Measurements from ENCODE around the gene C4BPB. TPM values are rescaled to one million over a fixed set of nuclear protein-coding genes. Genes with fewer than 3 reads are reported as not detected.

C4BPB gene
- total RNA-seq, 4 donors from 2014 or later: not detected

GRCh38 chr1:207131163-207131562 is 42.5 kb downstream of the C4BPB start:
- TF ChIP-seq POLR2A (IDR thresholded peaks at IDR 0.05) (no peak), CTCF (IDR thresholded peaks at IDR 0.05) (no peak)
- Histone ChIP-seq H3K27me3 (no peaks in the 10 kb centered on the region), H3K27ac (no peak overlapping the region), H3K4me3 (replicated peaks in 1 of 3) (no peak overlapping the region), H3K36me3 (no peaks in the 10 kb centered on the region), H3K4me1 (no peaks in the 10 kb centered on the region), H3K9me3 (no peaks in the 10 kb centered on the region)
- no peak for DNase-seq
- 81 to 89% methylated on average over 4 of the region's 4 CpGs for WGBS, 2 donors
- intact Hi-C loops (cut with DNase I): no loop called here

GRCh38 chr1:207134581-207134980 is 45.9 kb downstream of the C4BPB start:
- H3K4me3 ChIP-seq (replicated peaks in 1 of 3): no peak overlapping the region
- WGBS, 2 donors: 78 to 92% methylated on average over 1 of the region's 1 CpG
- TF ChIP-seq POLR2A (IDR thresholded peaks at IDR 0.05) (no peak), CTCF (IDR thresholded peaks at IDR 0.05) (no peak)
- intact Hi-C loops (cut with DNase I): no loop called here
- no peak overlapping the region for H3K27ac ChIP-seq
- no peaks in the 10 kb centered on the region for H3K27me3 ChIP-seq
- no peaks in the 10 kb centered on the region for H3K36me3 ChIP-seq
- DNase-seq: no peak
- H3K4me1 ChIP-seq: no peaks in the 10 kb centered on the region
- no peaks in the 10 kb centered on the region for H3K9me3 ChIP-seq

- Histone ChIP-seq H3K4me1 (no peaks in the 10 kb centered on the region), H3K9me3 (no peaks in the 10 kb centered on the region), H3K27me3 (no peaks in the 10 kb centered on the region), H3K27ac (no peak overlapping the region), H3K4me3 (replicated peaks in 1 of 3) (no peak overlapping the region), H3K36me3 (no peaks in the 10 kb centered on the region)
- intact Hi-C loops (cut with DNase I): no loop called here
- WGBS, 2 donors: 100% methylated on average over 1 of the region's 1 CpG
- no peak for DNase-seq
- TF ChIP-seq POLR2A (IDR thresholded peaks at IDR 0.05): no peak
- no peak for TF ChIP-seq CTCF (IDR thresholded peaks at IDR 0.05)
These were observed 51.0 kb downstream of the C4BPB start for GRCh38 chr1:207139616-207140015.

GRCh38 chr1:207140536-207140935 is 51.9 kb downstream of the C4BPB start:
- H3K9me3 ChIP-seq: no peaks in the 10 kb centered on the region

More at GRCh38 chr1:207140536-207140935, 51.9 kb downstream of the C4BPB start:
- intact Hi-C loops (cut with DNase I): no loop called here
- no peaks in the 10 kb centered on the region for H3K36me3 ChIP-seq
- H3K4me3 ChIP-seq (replicated peaks in 1 of 3): no peak overlapping the region
- no peaks in the 10 kb centered on the region for H3K27me3 ChIP-seq
- no peaks in the 10 kb centered on the region for H3K4me1 ChIP-seq
- TF ChIP-seq CTCF (IDR thresholded peaks at IDR 0.05): no peak
- TF ChIP-seq POLR2A (IDR thresholded peaks at IDR 0.05): no peak
- WGBS, 2 donors: 61 to 76% methylated on average over 1 of the region's 1 CpG
- H3K27ac ChIP-seq: no peak overlapping the region
- DNase-seq: no peak
